GM21717 (cell line): ENCODE results near the gene IL6R.
"Not testable (repeated sequence)": the region's sequence is repeated elsewhere in the genome, so short reads cannot be mapped to it uniquely, and the experiment has no call there.

Experiments
- ATAC-seq: cut with Tn5 transposase; IDR thresholded peaks from one replicate; pipeline ENCODE4 v1.9.1; 2021; ENCODE audit warnings: mild to moderate bottlenecking, moderate library complexity; ENCODE audit not compliant: unreplicated experiment

IL6R gene

GRCh38 chr1:154478639-154479038 is 73.5 kb downstream of the IL6R start:
- no peak for ATAC-seq

DNA sequence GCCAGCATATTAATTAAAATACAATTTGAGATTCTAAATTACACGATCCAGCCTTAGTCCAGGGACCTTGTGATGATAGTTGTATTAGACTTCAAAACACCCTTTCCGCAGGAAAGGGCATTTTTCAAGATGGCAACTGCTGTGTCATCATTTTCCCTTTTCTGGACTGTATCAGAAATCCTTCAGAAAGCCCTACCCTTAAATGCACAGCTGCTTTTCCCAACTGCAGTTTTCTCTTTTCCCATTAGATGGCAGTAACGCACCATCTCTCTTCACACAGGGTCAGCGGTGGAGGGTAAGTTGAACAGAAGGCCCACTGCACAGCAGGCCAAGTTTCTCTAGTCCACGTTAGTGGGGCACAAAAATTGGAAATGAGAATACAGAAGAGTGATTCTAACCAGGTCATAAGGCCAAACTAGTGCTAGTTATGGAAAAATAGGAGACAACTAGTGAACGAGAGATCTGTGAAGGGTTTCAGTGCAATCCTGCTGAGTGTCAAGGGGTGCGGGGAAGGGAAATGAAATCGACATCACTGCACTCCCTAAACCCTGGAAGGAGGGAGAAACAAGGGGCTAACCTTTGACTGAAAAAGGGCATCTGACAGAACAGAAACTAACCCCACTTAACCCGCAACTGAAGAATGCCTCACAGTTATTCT is 74.8 kb downstream of the IL6R start:
- no peak for ATAC-seq

- ATAC-seq = no peak
These were observed 75.9 kb downstream of the IL6R start for GRCh38 chr1:154481053-154481452.

- ATAC-seq = no peak
These were observed 79.0 kb downstream of the IL6R start for GRCh38 chr1:154483941-154484803.

- ATAC-seq = no peak
These were observed 80.0 kb downstream of the IL6R start for GRCh38 chr1:154485106-154485505.

DNA sequence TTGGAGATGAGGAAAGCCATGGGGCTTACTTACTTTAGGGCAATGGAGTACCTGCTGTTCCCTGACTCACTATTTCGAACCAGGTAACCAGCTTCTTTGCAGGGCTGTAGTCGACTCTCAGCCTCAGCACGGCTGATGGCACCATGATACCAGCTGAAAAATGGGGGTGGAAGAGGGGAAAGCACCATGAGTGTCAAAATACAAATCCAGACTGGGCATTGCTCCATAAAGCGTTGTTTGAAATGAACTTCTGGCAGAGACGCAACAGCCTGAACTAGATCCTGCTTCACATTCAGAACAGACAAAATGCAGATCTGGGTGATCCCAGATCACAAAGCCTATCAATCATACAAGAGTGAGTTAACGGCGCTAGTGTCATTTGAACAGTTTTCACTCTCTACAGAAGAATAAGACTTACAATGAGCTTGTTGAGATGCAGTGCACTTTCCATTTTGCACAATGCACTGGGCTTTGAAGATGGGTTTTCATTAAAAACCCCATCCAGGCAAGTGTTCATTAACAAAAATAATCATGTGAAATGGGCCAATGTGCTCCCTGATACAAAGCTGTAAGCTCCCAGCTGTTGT is 80.9 kb downstream of the IL6R start:
- ATAC-seq = no peak

GRCh38 chr1:154486756-154487155 is 81.6 kb downstream of the IL6R start:
- not testable (repeated sequence) for ATAC-seq

DNA sequence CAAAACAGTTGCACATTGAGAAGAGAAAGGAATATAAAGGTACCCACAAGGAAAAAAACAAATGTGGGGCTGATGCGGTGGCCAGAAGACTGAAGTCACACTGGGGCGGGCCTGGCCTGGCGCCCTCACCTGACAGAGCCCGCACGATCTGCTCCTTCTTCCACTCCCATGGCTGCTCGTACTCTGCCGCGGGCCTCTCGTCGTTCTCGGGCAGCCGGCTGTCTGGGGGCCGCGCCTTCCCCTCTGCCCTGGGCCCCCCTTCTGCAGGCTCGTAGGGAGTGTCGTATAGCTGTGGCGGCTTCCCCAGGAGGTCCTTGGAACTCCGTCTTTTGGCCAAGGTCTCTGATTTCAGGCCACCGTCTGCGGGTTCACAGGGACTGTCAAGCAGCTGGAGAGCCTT is 83.8 kb downstream of the IL6R start:
- no peak for ATAC-seq

- no peak for ATAC-seq
These were observed 84.6 kb downstream of the IL6R start for GRCh38 chr1:154489695-154490274.

DNA sequence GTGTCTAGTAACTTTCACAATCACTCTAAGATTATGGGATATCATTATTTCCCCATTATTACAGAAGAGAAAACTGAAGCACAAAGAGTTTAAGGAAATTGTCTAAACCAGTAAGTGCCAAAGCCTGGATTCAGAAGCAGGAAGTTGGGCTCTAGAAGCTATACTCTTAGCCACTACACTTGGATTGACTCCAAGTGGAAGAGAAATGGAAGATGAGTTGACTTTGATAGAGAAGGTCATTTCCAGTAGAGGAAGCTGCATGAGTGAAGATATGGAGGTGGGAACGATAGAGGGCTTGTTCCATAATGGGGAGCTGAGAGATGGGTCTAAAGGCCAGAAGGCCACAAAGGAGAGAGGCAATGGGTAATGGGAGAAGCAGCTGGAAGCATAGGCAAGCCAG is 85.2 kb downstream of the IL6R start:
- no peak for ATAC-seq

GRCh38 chr1:154492115-154492514 is 87.0 kb downstream of the IL6R start:
- ATAC-seq = no peak

DNA sequence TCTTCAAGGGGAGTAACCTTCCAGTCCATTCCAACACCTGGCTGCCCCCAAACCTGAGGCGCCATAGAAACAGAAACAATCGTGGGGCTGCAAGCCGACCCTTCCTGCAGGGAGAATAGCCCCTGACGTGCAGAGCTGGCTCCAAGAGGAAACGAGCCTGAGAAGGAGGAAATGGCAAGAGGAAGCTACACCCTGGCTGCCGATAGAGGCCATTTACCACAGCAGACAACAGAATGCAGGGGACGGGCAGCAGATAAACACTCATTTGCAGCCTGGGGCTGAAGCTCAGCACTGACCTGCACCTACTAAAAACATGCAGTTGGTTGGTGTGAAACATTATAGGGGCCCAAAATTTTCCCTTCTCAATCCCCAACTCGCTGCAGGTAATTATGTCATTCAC is 88.1 kb downstream of the IL6R start:
- no peak for ATAC-seq

DNA sequence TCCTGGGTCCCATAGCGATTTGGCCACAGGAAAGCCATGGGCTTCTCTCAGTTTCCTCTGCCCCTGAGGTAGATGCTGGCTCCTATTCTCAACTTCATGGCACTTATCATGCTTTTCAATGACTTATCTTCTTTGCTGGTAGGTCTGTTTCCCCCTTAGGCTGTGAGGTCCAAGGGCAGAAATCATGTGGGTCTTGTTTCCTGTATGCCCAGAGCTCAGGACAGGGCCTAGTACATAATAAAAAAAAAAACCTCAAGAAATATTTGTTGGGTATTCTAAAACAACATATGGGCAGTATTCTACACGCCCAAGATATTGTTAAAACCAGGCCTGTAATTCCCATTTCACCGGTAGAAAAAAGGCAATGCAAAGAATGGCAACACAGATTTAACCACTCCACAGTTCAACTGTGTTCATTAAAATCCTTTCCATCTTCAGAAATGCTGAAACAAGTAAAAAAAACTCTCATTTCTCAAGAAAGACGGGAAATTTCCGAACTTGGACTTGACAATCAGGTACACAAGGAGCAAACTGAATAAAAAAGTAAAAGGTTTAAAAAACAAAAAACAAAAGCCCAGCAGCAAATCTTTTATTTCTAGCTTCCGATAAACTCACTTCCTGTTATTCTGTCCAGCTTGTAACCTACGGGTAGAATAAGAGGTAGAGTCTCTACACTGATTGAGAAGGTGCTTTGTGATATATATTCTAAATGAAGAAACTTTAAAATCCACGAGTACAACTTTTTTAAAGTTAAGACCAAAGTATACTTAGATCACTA is 90.5 kb downstream of the IL6R start:
- ATAC-seq = no peak

- ATAC-seq = no peak
These were observed 91.2 kb downstream of the IL6R start for GRCh38 chr1:154496383-154496782.

DNA sequence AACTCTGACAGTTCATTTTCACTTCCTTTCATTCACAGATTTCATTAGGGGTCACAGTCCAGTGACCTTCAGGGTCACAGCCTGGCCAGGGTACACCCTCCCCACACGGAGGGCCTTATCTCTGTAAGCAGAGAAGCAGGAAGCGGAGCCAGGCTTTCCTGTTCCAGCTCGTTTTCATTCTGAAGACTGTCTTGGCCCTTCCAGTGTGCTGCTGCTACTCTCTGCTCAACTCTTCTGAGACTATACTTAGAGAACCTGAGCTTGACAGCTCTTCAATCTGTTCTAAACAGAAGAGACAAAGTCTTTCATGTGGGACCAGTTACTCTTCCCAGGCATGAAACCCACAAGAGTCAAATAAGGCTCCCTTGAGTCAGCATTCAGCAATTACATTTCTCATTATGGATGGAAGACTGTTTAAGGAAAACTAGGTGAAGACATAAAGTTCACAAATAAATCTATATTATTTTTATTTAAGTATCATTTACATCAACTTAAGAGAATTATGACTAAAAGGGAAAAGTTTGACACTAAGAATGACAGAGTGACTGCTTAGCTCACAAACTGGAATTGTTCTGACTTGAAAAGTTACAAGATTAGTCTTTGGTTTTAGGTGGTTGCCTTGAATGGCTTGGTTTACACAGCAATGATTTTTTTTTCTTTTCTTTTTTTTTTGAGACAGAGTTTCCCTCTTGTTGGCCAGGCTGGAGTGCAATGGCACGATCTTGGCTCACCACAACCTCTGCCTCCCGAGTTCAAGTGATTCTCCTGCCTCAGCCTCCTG is 92.1 kb downstream of the IL6R start:
- ATAC-seq = no peak

- no peak for ATAC-seq
These were observed 94.3 kb downstream of the IL6R start for GRCh38 chr1:154499446-154499845.

GRCh38 chr1:154500533-154500932 is 95.4 kb downstream of the IL6R start:
- no peak for ATAC-seq

DNA sequence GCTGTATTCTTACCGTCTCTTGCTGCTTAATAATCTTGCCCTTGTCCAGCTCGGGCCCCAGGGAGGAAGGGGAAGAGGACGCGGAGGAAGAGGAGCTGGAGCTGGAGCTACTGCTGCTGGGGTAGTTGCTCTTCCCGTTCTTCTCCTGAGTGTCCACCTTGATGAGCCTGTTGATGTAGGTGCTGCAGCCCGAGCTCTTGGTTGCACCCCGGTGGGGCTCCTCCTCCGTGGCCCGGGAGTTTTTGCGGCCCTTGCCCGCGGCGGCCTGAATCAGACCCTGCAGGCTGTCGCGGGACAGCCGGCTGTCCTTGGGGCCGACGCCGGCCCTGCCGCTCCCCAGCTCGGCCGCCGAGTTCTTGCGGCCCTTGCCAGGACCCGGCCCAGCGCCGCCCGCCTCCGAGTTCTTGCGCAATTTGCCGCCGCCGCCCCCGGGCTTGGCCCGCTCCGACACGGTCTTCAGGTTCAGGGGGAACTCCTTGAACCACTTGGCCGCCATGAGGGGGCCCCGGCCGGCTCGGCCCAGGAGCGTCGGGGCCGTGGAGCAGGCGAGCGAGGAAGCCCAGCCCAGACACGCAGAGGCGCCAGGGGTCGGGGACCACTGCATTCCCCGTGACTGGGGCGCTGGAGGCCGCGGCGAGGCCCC is 96.4 kb downstream of the IL6R start:
- ATAC-seq = no peak

GRCh38 chr1:154502066-154502743 is 97.1 kb downstream of the IL6R start, which contains the start of the genes SHE and TDRD10:
Gene SHE, minus strand, starts transcription at chr1:154502412. Its CDS starts 386 bp downstream, at chr1:154502026.
Gene TDRD10, plus strand, starts transcription at chr1:154502219. Its CDS starts 4,685 bp downstream, at chr1:154506904.
- ATAC-seq = no peak
